GM19438 (cell line): ENCODE measurements around the gene CFAP46.
"Not testable (repeated sequence)": the region's sequence is repeated elsewhere in the genome, so short reads cannot be mapped to it uniquely, and the experiment has no call there.

ENCODE experiments used
- ATAC-seq: cut with Tn5 transposase; IDR thresholded peaks from one replicate; pipeline ENCODE4 v1.9.1; 2021; ENCODE audit warnings: low read depth; ENCODE audit not compliant: unreplicated experiment

CFAP46 gene

DNA sequence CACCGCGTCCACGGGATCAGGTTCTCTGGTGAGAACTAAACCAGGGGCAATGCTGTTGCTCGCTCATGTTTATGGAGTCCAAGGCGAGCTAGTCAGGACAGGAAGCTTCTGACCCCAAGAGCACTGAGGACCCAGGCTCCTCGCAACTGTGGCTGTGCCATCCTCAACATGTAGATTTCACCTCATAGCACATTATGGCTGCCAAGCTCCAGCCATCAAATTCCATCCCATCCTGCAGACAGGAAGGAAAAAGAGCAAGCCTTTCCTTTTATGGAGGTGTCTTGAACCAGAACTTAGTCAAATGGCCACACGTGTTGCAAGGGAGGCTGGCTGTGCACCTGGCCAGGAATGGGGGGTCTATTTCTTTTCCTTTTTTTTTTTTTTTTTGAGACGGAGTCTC, 140.3 kb downstream of the CFAP46 start:
- no peak for ATAC-seq

DNA sequence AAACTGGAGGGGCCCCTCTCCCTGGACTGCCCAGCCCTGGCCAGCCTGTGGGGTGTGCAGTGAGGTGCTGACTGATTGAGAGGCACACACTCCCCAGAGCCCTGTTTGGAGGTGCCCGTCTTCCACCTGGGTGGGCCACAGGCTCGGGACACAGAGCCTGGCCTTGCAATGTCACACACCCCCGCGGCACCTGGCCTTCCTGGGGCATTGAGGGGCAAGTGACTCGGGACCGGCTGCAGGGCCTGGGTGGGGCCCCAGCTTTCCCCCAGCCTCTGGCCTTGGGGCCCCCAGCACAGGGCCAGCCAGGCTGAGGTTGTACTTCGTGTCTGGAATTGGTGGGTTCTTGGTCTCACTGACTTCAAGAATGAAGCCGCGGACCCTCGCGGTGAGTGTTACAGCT, 142.5 kb downstream of the CFAP46 start:
- ATAC-seq: no peak

GRCh38 chr10:132798876-132799275, 143.5 kb downstream of the CFAP46 start:
- no peak for ATAC-seq

DNA sequence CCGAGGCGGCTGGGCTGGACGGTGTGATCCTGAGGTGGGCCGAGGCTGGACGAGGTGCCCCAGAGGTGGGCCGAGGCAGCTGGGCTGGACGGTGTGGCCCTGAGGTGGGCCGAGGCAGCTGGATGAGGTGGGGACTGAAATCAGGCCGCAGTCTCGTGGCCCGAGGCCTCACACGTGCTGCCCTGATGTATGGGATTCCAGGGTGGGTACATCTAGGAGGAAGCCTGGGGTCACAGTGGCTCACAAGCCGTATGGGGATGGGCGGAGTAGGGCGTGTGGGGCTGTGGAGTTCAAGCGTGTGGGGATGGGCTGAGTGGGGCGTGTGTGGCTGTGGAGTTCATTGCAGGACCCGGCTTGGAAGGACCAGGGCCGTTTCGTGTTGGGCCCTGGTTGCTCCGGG, 144.0 kb downstream of the CFAP46 start:
- ATAC-seq: no peak

GRCh38 chr10:132797986-132798385, 144.4 kb downstream of the CFAP46 start:
- ATAC-seq: not testable (repeated sequence)

GRCh38 chr10:132796846-132797245, 145.5 kb downstream of the CFAP46 start:
- no peak for ATAC-seq

DNA sequence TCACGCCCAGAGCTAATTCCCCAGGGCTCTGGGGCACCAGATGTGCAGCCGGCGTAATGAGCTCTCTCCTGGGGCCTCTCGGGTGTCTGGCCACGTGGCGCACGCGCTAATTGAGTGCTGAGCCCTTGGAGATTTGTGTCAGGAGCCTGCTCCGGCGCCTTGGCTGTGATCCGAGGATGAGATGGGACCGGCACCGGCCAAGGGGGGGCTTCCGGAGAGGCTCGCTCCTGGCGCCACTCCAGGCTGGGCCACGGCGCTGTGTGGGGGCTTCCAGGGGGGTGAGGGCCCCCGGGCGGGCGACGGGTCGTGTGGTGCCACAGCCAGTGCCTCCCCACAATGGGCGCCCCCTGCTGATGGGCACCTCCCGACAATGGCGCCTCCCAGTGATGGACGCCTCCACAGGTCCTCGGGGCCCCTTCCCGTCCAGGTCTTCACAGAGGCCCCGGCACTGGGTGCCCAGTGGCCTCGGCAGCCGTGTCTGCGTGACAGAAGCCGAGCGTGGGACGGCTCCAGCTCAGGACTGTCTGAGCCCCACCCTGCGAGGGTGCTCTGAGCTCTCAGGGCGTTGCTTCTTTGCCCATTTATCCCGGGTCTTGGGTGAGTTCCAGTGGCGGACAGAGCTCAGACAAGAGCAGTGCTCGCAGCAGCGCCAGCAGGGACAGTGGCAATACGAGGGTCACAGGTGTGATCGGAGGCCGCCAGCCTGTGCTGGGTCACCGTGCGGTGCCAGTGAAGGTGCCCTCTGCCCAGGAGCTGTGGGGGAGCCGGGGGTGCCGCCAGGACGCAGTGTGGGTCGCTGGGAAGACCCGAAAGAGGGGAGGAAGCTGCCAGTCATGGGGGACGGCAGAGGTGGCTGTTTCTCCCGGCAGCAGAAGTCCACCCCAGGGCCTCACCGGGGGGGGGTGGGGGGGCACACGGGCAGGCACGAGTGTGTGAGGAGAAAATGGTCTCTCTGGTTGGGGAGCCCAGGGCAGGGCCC, 148.2 kb downstream of the CFAP46 start:
- no peak for ATAC-seq

- ATAC-seq: no peak
Observed at GRCh38 chr10:132793213-132793612, 149.2 kb downstream of the CFAP46 start.

GRCh38 chr10:132792796-132793195, 149.6 kb downstream of the CFAP46 start:
- no peak for ATAC-seq

GRCh38 chr10:132792099-132792498, 150.3 kb downstream of the CFAP46 start:
- not testable (repeated sequence) for ATAC-seq

- ATAC-seq: no peak
Observed at GRCh38 chr10:132790934-132791829, 151.2 kb downstream of the CFAP46 start.

GRCh38 chr10:132790470-132790869, 151.9 kb downstream of the CFAP46 start:
- ATAC-seq: no peak

DNA sequence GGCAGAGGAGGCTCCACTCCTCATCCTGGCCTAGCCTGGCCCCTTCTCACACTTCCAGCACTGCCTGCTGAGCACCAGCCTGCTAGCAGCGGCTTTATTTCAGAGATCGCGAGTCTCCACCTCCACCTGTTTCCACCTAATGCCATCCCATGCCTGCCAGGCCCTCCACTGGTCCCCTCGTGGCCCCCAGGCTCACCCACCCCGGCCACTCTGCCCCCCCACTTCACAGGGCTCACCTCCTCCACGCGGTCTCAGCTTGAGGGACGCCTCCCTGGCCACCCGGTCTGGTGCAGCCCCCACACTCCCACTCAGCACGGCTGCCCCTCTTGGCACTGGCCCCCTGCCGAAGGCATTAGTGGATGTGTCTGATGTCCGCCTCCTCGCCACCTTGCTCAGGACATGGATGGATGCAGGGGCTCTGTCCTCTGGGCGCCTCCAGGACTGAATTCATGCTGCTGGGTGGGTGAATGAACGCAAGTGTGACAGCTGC, 152.7 kb downstream of the CFAP46 start:
- ATAC-seq: no peak

DNA sequence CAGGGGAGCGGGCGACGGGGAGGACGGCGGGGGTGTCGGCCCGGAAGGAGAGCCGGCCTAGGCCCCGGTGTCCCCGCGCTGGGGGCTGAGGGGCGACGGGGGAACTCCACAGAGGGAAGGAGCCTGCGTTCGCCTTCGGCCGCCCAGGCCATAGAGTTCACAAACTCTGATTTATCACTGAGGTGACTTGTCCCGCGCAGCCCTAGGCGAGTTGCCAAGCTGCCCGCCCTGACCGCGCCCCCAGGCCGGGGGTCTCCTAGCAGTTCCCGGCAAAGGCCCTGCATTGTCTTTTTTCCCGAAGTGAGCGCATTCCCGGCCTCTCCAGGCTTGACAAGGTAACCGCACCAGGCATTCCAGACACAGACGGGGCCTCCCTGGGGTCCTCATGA, 153.5 kb downstream of the CFAP46 start:
- ATAC-seq: no peak

GRCh38 chr10:132788180-132788830, 154.1 kb downstream of the CFAP46 start:
- ATAC-seq: no peak

- ATAC-seq: no peak
Observed at GRCh38 chr10:132787495-132788179, 154.7 kb downstream of the CFAP46 start.

DNA sequence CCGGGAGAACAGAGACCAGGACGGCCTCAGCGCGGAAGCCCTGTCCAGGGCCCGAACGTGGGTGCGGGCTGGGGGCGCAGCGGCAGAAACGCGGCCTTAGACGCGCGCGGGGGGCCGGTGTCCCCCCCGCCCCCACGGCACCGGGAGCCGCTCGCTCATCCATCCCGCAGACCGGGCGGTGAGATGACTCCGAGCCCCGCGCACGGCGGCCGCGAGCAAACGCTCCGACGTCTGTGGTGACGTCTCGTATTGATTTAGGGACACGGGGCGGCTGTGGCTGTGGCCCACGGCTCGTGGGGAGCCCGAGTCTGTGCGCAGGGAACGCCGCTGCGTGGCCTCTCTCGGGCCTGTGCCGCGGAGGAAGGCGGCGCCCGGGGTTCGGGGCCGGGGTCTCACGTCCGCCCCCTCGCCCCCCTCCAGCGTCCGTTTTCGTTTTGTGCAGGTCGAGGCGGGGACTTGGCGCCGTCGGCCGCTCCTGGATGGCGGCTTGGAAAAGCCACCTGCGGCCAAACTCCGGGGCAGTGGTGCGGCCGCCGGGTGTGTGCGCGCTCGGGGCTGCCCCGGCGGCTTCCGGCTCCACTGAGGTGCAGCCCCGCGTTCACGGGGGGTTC, 155.4 kb downstream of the CFAP46 start:
- no peak for ATAC-seq

DNA sequence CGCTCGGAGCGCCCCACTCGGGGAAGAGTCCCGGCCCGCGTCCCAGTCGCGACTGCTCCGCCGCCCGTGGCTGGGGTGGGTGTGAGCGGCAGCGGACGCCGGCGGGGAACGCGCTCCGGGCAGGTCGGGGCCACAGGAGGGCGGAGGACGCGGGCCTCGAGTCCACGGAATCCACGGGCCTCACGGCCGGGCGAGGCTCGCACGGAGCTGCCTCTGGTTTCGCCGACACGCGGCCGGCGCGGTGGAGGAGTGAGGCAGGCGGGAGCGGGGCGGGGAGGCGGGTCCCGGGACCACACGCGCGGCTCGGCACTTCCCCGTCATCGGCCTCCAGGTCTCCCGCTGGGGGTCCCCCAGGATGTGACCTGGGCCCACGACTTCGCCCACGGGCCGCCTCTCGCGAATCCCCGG, 155.9 kb downstream of the CFAP46 start:
- ATAC-seq: no peak

- no peak for ATAC-seq
Observed at GRCh38 chr10:132785723-132786475, 156.5 kb downstream of the CFAP46 start, which contains the start of gene NKX6-2. Gene NKX6-2 (minus strand): TSS chr10:132786147. CDS start chr10:132785948, 199 bp downstream.
